ENCODE data around the gene SETD9.
A peak's percentile ranks its signal among the peaks of the same experiment; 100 is the strongest.

The SETD9 gene, protein sequence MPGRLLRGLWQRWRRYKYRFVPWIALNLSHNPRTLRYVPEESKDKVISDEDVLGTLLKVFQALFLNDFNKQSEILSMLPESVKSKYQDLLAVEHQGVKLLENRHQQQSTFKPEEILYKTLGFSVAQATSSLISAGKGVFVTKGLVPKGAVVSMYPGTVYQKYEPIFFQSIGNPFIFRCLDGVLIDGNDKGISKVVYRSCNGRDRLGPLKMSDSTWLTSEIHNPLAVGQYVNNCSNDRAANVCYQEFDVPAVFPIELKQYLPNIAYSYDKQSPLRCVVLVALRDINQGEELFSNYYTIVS

DNA sequence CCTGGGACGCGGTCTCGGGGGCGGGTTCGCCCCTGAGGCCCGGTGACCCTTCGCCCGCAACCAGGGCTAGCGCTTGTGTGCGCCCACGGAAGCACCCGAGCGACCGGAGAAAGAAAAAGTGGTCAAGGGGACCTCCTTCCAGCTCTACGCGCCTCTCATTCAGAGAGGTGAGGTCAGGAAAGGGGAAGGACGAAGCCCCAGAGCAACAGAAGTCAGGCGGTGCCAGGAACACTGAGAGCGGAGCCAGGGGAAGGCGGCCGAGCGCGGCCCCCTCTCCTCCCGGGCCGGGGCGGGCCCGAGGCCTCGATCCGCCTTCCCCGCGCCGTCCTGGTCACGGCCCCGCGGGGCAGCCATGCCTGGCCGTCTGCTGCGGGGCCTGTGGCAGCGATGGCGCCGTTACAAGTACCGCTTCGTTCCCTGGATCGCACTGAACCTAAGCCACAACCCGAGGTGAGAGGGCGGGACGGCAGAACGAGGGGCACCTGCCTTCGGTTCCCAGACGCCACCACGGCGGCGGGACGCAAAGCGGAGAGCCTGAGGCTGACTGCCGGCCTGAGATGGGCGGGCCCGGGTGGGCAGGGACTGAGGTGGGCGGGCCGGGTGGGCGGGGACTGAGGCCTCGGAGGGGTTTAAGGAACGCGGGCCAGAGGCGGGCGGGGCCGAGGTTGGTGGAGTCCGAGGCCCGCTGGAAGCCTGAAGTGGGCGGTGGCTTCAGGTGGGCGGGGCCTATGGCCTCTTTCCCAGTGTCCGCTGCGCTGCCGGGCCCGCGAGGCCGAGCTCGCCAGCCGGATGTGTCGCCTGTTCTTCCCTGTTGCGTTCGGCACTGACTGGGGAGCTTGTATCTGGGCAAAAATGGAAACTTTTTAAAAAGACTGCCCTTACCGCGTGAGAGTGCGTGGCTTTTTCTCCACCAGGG, at the start of gene SETD9:
TSS of gene SETD9 (plus strand) at position 303 of the 916 bp plus-strand sequence. CDS start at position 353, 50 bp downstream.
- FAIRE-seq: no peak

DNA sequence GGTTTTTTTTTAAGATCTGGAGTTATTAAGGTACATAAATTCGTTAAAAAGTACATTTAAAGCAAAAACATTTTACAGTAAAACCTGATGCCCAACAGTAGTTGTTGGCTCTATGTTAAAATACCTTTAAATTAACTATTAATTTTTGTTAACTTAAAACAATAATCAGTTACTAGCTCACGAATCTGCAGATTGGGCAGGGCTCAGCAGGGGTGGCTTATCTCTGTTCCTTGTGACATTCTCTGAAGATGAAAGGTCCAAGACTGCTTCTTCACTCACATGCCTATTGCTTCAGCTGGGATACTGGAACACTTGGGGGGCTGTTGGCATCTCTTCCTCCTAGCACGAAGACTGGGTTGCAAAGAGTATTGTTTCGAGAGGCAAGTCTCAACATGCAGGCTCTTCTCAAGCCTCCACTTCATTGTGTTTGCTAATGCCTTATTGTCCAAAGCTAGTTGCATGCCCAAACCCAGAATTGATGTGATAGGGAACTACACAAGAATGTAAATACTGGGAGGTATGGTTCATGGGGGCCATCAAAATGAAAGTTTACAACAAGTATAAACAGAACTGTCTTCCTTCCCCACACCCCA, 47.4 kb upstream of the SETD9 start:
- FAIRE-seq: no peak

DNA sequence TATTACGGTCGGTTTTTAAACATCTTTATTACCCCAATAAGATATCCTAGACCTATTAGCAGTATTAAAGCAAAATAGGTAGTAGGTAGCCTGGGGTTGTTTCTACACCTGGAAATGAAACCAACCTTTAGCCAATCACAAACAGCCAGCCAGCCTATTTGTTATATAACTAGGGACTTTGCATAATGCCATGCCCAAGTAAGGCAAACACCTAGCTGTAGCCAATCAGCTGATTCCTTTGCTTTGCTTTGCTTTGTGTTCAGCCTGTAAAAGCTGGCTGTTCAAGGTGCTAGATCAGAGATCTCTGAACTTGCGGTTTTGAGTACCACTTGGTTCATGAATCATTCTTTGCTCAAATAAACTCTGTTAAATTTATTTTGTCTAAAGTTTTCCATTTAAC, 46.5 kb upstream of the SETD9 start:
- no peak for FAIRE-seq

DNA sequence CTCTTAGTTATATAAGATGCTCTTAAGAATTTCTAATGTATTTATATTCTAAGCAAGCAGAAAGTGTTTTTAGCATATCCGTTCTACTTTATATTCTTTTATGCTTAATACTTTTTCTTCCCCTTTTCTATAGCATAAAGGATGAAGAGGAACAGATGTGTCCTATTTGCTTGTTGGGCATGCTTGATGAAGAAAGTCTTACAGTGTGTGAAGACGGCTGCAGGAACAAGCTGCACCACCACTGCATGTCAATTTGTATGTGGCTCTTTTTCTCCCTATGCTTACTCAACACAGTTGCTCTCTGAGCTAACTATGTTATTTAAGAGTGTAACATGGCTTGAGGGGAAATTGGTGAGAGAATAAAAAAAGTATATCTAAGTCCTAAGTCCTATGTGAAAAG, 37.6 kb upstream of the SETD9 start:
- no peak for FAIRE-seq

DNA sequence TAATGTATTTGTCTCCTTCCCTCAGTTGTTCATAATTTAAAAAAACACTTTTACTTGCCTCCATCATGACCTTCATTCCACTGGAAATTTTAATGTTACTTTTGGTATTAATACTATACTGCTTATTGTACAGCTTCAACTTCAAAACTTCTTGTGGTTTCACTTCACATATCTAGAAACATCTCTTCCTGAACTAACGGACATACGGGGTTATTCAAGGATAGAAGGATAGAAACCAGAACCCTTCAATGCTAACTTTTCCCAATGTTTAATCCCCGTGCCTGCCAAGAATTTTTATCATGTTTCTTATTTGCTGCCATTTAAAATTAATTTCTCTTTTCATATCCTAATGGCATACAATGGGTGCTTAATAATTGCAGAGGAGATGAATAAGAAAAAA, 36.3 kb upstream of the SETD9 start:
- FAIRE-seq: no peak

DNA sequence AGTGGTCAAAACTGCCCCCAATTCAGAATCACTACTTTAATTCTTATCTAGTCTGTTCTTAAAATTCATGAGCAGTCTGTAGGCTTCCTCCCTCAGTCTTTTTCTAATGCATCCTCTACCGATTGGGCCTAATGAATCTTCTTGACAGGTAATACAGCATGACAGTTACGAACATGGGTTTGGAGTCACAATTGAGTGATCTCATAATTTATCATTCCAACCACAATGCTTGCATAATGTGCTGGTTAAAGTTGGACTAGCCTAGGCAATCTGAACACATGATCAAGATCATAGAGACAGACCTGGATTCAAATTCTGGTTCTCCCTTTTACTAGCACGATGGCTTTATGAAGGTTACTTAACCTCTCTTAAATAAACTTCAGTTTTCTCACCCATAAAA, 33.1 kb upstream of the SETD9 start:
- FAIRE-seq: no peak

DNA sequence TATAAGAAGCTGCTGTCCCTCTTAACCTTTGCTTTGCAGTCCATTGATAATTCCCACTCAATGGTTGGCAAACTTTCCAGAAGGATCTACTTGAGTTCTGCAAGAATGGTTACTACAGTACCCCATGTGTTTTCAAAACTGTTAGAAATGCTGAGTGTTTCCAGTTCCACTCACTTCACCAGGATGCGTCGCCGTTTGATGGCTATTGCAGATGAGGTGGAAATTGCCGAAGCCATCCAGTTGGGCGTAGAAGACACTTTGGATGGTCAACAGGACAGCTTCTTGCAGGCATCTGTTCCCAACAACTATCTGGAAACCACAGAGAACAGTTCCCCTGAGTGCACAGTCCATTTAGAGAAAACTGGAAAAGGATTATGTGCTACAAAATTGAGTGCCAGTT, 27.8 kb upstream of the SETD9 start:
- no peak for FAIRE-seq

DNA sequence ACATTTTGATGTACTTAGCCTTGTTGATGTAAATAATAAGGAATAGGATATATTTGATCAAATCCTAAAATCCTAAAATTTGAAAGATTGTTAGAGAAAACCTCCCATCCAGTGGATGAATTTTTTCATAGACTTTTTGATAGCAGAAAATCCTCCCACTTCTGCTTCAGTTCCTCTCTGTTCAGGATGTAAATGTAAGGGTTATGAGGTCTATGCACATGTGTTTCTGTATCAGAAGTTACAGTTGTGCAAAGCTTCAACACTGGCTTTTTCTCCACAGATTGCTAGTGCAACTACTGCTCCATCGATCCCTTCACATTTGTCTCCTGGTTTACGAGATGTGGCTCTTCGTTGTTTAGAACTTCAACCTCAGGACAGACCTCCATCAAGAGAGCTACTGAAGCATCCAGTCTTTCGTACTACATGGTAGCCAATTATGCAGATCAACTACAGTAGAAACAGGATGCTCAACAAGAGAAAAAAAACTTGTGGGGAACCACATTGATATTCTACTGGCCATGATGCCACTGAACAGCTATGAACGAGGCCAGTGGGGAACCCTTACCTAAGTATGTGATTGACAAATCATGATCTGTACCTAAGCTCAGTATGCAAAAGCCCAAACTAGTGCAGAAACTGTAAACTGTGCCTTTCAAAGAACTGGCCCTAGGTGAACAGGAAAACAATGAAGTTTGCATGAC, 16.0 kb upstream of the SETD9 start:
- FAIRE-seq: no peak

DNA sequence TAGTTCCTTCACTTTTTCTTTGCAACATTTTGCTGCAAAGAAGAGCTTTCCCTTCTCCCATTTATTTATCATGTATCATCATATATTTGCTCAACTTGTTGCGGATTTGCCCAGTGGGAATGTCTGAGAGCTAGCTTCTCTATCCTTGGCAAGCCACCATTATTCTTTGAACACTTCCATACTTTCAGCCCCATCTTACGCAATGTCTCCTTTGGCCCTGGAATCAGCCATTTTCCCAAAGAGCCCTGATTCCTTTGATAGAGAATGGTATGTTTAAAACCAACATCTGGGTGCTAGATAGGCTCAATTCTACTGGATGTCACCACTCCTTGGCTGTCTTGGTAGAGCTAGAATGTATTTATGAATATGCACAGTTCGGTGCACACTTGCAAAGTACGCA, 12.6 kb upstream of the SETD9 start:
- FAIRE-seq: no peak

DNA sequence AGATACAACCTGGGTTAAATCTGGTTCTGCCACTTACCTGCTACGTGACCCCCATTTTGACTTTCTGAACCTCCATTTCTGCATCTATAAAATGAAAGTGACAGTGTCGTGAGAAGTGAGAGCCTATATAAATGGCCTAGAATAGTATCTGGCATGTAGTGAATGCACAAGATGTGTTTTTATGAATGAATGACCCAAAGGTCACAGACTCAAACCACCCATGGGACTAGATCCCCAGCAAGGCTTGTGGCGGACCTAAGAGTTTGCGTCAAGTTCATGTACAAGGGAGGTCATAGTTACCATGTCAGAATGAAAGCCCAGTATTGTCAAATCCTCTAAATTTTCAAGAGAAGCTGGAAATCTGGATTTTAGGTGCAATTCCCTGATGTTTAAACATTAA, 11.2 kb upstream of the SETD9 start:
- no peak for FAIRE-seq

DNA sequence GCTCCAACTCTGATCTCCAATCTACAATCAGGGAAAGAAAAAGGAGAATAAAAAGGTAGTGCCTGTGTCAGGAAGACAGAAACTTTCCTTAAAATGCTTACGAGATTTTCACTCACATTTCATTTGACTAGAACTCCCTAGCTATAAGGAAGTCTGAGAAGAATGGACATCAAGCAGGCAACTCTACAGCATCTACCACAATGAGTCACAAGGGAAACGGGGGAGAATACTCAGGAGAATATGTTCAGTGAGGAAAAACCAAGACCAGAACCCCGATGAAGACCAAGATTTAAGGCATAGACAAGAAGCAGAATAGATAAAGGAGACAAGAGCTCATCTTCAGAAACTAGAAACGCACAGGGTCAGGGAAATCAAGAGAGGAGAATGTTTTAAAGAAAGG, 9.0 kb upstream of the SETD9 start:
- no peak for FAIRE-seq

DNA sequence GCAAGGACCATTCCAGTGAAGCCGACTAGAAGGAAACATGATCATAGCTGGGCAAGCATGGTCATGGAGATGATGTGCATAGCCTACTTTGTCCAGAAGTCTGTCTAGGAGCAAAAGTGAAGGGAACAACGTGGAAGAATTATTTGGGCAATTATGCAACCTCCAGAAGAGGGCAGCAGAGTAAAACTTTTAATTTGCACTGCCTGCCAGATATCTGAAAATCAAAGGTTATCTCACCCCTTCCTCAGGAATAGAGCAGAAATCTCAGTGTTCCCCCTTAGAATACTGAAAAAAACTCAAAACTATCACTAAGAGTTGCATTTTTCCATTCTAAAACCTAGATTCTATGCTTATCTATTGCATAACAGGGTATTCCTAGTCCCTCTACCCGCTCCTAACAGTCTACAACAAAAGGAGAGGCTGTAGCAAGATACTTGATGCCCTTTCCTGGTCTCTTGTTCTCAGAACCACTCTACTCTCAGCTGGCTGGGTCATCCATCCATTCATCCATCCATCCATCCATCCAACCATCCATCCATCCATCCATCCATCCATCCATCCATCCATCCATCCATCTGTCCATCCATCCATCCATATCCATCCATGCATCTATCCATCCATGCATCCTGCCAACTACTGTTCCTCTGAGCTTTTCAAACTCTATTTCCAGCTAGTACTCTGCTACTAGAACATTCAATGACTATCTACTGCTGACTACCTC, 8.4 kb upstream of the SETD9 start:
- peak; percentile 72 for FAIRE-seq

DNA sequence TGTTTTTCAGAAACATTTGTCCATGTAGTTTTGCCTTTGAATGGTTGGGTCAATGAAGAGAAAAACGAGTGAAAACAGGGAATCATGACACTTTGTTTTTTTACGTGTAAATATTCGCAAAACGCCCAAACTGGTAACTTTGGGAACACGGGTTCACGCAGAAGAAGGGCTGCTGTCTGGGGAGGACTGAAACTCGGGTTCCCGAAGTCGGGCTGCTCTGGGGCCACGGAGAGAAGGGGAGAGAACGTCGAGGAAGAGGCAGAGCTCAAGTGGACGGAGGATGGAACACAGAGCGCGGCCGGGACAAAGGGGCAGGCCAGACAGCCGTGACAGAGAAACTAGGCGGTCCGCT, 478 bp upstream of the SETD9 start:
- no peak for FAIRE-seq

DNA sequence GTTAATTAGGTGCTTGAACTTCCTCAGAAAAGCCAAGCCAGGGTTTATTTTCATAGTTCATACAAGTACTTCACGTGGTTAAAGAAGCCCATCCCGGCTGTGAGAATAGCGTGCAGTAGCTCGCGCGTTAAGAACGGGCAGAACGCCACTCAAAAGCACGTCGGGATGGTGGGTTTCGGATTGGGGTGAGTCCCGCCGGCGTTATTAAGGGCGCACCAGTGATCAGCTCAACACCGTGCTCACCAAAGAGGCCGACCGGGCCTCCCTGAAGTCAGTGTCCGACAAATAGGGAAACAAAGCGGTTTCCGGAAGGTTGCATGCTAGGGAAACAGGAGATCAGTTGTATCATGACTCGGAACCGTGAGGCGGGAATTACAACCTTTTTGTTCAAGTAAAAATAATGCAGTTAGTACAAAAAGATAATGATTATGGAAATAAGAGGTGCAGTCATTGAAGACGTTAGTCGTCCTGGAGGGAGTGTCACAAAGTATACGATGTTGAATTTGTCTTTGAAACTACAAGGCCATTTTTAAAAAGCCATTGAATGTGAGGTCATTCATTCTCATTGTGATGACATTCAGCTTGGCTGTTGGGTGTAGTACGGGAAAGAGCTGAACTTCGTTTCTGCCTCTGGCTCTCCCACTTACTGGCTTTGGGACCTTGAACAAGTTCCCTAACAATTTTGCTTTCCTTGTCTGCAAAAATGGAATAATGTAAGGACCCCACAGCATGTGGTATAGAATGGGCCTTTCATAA, 992 bp downstream of the SETD9 start:
- FAIRE-seq: no peak

DNA sequence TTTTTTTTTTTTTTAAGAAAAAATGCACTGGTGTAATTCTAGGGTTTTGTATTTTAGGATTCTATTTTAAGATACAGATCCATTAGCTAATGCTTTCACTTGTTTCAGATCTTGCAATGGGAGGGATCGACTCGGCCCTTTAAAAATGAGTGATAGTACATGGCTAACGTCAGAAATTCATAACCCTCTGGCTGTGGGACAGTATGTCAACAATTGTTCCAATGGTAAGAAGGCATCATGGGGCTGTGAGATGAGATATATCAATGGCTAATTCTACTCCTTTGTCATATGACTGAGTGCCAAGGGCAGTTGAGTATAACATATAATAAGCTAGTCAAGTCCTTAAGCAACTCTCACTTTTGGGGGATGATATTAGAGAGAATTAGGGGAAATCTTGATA, 4.4 kb downstream of the SETD9 start:
- no peak for FAIRE-seq

DNA sequence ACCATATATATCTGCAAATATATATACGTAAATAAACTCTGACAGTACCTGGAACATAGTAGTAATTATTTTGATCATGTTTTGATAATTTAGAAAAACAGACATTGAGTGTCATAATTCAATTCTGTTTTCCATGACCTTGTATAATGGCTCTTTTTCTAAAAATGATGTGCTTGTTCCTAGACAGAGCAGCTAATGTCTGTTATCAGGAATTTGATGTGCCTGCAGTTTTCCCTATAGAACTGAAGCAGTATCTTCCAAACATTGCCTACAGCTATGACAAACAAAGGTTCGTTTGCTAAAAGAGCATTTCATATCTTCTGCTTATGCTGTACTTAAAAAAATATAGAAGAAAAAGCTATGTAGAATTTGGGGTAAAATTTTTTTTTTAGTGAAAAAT, 5.3 kb downstream of the SETD9 start:
- FAIRE-seq: no peak

DNA sequence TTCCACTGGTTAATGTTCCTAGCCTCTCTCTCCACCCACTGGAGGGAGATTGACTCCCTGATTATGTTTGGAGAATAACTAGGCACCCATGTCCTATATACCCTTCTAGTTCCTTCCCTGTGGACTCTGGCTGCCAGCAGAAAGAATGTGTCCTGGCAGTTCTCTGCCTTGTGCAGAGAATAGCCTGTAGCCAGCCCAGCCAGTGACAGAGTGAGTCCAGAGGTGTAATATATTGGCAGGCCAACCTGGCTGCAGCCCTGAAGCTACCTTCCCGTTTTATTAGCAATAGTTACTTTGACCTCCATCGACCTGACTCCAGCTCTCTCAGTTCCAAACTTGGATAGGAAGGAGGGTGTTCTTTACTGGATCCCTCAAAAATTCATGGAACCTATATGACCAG, 8.1 kb downstream of the SETD9 start:
- FAIRE-seq: no peak

DNA sequence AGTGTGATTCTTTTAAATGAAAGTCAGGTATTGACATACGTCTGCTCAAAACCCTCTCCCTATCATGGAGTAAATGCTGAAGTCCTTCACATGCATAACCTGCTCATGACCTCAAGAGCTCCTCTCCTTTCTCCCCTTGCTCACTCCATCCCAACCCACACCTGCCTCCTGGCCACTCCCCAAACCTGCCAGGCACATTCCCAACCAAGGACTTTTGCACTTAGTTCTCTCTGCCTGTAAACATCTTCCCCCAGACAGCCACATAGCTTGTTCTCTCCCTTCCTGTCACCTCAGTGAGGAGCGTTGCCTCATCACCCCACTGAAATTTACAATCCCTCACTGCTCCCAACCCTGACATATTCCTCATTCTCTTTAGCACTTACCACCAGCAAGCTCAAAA, 8.7 kb downstream of the SETD9 start:
- FAIRE-seq: no peak

DNA sequence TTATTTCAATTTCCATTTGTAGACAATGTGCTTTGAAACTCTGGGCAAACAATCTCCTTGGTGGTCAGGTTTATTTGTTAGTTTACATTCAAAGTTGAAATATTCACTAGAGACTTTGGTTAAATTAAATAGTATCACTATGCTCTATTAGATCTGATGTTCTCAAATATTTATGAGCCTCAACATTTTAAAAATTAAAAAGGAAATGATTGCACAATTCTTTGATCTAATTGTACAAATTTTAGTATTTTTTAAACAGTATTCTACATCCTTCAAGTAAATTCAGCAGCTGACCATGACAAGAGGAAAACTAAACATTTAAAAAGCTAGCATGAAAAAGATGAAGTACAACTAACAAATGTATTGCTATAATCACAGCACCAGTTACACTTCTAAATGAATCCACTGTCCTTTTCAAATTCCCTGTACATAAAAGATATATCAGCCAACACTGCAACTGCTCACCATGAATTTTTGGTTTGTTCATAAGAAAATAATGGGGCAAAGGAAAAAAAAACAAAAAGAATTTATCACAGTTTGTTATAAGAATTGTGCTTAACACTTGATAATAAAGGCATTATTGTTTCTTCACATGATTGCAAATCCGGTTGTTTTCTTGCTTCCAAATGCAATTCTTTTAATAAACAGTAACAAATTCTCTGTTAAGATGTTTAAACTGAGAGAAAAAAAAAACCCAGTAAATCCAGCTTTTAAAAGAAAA, 10.7 kb downstream of the SETD9 start:
- no peak for FAIRE-seq

DNA sequence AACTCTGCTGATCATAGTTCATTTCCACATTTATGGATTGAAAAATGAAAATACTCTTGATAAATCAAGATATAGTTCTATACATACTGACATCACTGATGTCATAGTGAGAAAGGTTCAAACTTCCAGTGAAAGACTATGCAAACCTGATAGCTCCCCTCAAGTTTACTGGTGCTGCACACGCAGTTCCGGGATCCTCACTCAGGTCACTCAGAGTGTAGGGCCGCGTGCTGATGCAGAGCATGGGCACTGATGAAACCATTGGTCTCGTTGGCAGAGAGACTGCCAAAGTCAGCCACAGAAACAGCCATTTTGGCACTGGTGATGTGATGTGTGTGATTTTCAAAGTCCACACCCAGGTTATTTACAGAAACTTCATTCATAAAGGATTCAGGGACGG, 13.5 kb downstream of the SETD9 start:
- FAIRE-seq: no peak

DNA sequence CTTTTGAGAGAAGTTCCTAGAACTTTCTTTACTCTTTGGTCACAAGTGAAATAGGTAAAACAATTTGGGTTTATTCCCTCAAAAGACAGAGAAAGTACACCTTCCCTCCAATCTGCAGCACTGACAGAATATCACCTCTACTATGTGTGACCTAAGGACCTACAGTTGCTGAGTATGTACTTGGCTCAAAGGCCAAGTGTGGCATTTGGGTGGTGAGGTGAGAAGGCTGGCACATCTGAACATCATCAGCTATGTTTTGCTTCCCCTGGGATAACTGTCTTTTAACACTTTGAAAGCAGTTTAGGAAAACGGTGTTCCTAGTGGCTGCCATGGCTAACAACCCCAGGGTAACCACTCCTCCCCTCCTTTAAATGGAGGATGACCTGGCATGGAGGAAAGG, 24.9 kb downstream of the SETD9 start:
- no peak for FAIRE-seq
